Activated naive CD4-positive, alpha-beta T cell treated with Interleukin-2 at 50 U/mL for 16 hours (primary cell): Measurements from ENCODE around the gene ADCY9.
A peak's percentile ranks its signal among the peaks of the same experiment; 100 is the strongest.

Experiments used
- DNase-seq: peaks from one replicate; pipeline ENCODE4 v3.0.0-alpha.2; 2020

The ADCY9 gene

GRCh38 chr16:4120176-4120575 is 3.9 kb upstream of the ADCY9 start:
- no peak for DNase-seq

- no peak for DNase-seq
Measured at GRCh38 chr16:4117250-4117578, 972 bp upstream of the ADCY9 start.

GRCh38 chr16:4115949-4116318 is 308 bp downstream of the ADCY9 start:
- no peak for DNase-seq

GRCh38 chr16:4115209-4115948 is 863 bp downstream of the ADCY9 start:
- peak; percentile 49 for DNase-seq

GRCh38 chr16:4114257-4115208 is 1.7 kb downstream of the ADCY9 start:
- DNase-seq: no peak

GRCh38 chr16:4113358-4114256 is 2.6 kb downstream of the ADCY9 start:
- no peak for DNase-seq

- DNase-seq: no peak
Measured at GRCh38 chr16:4111748-4112696, 4.2 kb downstream of the ADCY9 start.

- DNase-seq: peak; percentile 4
Measured at GRCh38 chr16:4110680-4111079, 5.6 kb downstream of the ADCY9 start.

- no peak for DNase-seq
Measured at GRCh38 chr16:4110065-4110464, 6.2 kb downstream of the ADCY9 start.

- DNase-seq: no peak
Measured at GRCh38 chr16:4109250-4109736, 6.9 kb downstream of the ADCY9 start.

- no peak for DNase-seq
Measured at GRCh38 chr16:4106516-4106915, 9.7 kb downstream of the ADCY9 start.

- DNase-seq: no peak
Measured at GRCh38 chr16:4105848-4106247, 10.4 kb downstream of the ADCY9 start.

- no peak for DNase-seq
Measured at GRCh38 chr16:4103745-4104144, 12.5 kb downstream of the ADCY9 start.

GRCh38 chr16:4101421-4102219 is 14.6 kb downstream of the ADCY9 start:
- DNase-seq: no peak

- DNase-seq: no peak
Measured at GRCh38 chr16:4098501-4098900, 17.7 kb downstream of the ADCY9 start.

- DNase-seq: no peak
Measured at GRCh38 chr16:4097826-4098240, 18.4 kb downstream of the ADCY9 start.

GRCh38 chr16:4096509-4096908 is 19.7 kb downstream of the ADCY9 start:
- DNase-seq: no peak

- no peak for DNase-seq
Measured at GRCh38 chr16:4094127-4094773, 22.0 kb downstream of the ADCY9 start.

GRCh38 chr16:4093495-4094126 is 22.6 kb downstream of the ADCY9 start:
- DNase-seq: no peak
